ENCODE measurements around the gene ADAM33. TPM values are rescaled to one million over a fixed set of nuclear protein-coding genes. Genes with fewer than 3 reads are reported as not detected.

The ADAM33 gene
- polyA plus RNA-seq, 4 donors = 6.1 to 15.0 (median 9.8) TPM

GRCh38 chr20:3671986-3672546 lies 9.7 kb downstream of the ADAM33 start:
- no peak for DNase-seq (ENCODE audit: low read depth in 4 of 4, low spot score in 2 of 4)

- no peak for DNase-seq (ENCODE audit: low read depth in 4 of 4, low spot score in 2 of 4)
Measured at GRCh38 chr20:3670945-3671344, 10.9 kb downstream of the ADAM33 start.

- DNase-seq (ENCODE audit: low read depth in 4 of 4, low spot score in 2 of 4) = no peak
Measured at GRCh38 chr20:3670511-3670910, 11.3 kb downstream of the ADAM33 start.

- DNase-seq (ENCODE audit: low read depth in 4 of 4, low spot score in 2 of 4) = no peak
Measured at GRCh38 chr20:3669710-3670367, 12.0 kb downstream of the ADAM33 start.

GRCh38 chr20:3667434-3668037 lies 14.3 kb downstream of the ADAM33 start:
- no peak for DNase-seq (ENCODE audit: low read depth in 4 of 4, low spot score in 2 of 4)

GRCh38 chr20:3663858-3664257 lies 18.0 kb downstream of the ADAM33 start:
- no peak for DNase-seq (ENCODE audit: low read depth in 4 of 4, low spot score in 2 of 4)

GRCh38 chr20:3663031-3663701 lies 18.6 kb downstream of the ADAM33 start, which contains the start of gene GFRA4:
TSS of gene GFRA4 (minus strand) at chr20:3663399. CDS start at chr20:3663399, 0 bp downstream.
- DNase-seq (ENCODE audit: low read depth in 4 of 4, low spot score in 2 of 4) = no peak

GRCh38 chr20:3661814-3662665 lies 19.8 kb downstream of the ADAM33 start:
- no peak for DNase-seq (ENCODE audit: low read depth in 4 of 4, low spot score in 2 of 4)

- no peak for DNase-seq (ENCODE audit: low read depth in 4 of 4, low spot score in 2 of 4)
Measured at GRCh38 chr20:3661060-3661813, 20.6 kb downstream of the ADAM33 start.

- DNase-seq (ENCODE audit: low read depth in 4 of 4, low spot score in 2 of 4) = no peak
Measured at GRCh38 chr20:3660262-3661059, 21.3 kb downstream of the ADAM33 start.

- no peak for DNase-seq (ENCODE audit: low read depth in 4 of 4, low spot score in 2 of 4)
Measured at GRCh38 chr20:3659492-3660261, 22.1 kb downstream of the ADAM33 start.

- no peak for DNase-seq (ENCODE audit: low read depth in 4 of 4, low spot score in 2 of 4)
Measured at GRCh38 chr20:3658716-3659491, 22.9 kb downstream of the ADAM33 start.

- DNase-seq (ENCODE audit: low read depth in 4 of 4, low spot score in 2 of 4) = no peak
Measured at GRCh38 chr20:3658019-3658715, 23.6 kb downstream of the ADAM33 start.

GRCh38 chr20:3655131-3655405 lies 26.7 kb downstream of the ADAM33 start:
- DNase-seq (ENCODE audit: low read depth in 4 of 4, low spot score in 2 of 4) = no peak

- peak in 2 of 4 donors; percentile 39 to 41 for DNase-seq (ENCODE audit: low read depth in 4 of 4, low spot score in 2 of 4)
Measured at GRCh38 chr20:3654326-3655130, 27.3 kb downstream of the ADAM33 start.

GRCh38 chr20:3653921-3654320 lies 27.9 kb downstream of the ADAM33 start:
- no peak for DNase-seq (ENCODE audit: low read depth in 4 of 4, low spot score in 2 of 4)
